Glomerular endothelial cell (primary cell): ENCODE results near the gene USH2A. TPM values are rescaled to one million over a fixed set of nuclear protein-coding genes. Genes with fewer than 3 reads are reported as not detected.

Experiments
- DNase-seq: peaks from one replicate; pipeline ENCODE4 v3.0.0-alpha.2; 2011; ENCODE audit warnings: low read depth, low spot score; ENCODE audit errors: extremely low read depth
- total RNA-seq: library from RNA; depleted of rRNA; stranded (reverse); fragments of >200 nt; gene quantifications from 2 replicates; pipeline ENCODE4 v1.2.3, GENCODE V29; 2015

Gene USH2A
- total RNA-seq, 1 donor from 2014 or later = not detected

GRCh38 chr1:215754112-215754511 lies 669.1 kb downstream of the USH2A start:
- DNase-seq = no peak

- DNase-seq = no peak
Observed at GRCh38 chr1:215749414-215749813, 673.8 kb downstream of the USH2A start.

- DNase-seq = no peak
Observed at GRCh38 chr1:215748431-215748830, 674.8 kb downstream of the USH2A start.

GRCh38 chr1:215744419-215744818 lies 678.8 kb downstream of the USH2A start:
- DNase-seq = no peak

GRCh38 chr1:215739025-215739424 lies 684.2 kb downstream of the USH2A start:
- no peak for DNase-seq

- DNase-seq = no peak
Observed at GRCh38 chr1:215731699-215732098, 691.5 kb downstream of the USH2A start.

- DNase-seq = no peak
Observed at GRCh38 chr1:215730600-215730999, 692.6 kb downstream of the USH2A start.

GRCh38 chr1:215728169-215728568 lies 695.1 kb downstream of the USH2A start:
- DNase-seq = no peak

- no peak for DNase-seq
Observed at GRCh38 chr1:215720126-215720525, 703.1 kb downstream of the USH2A start.

- no peak for DNase-seq
Observed at GRCh38 chr1:215719552-215719951, 703.7 kb downstream of the USH2A start.

GRCh38 chr1:215718575-215719287 lies 704.5 kb downstream of the USH2A start:
- no peak for DNase-seq

GRCh38 chr1:215717677-215718426 lies 705.4 kb downstream of the USH2A start:
- no peak for DNase-seq

GRCh38 chr1:215710899-215711225 lies 712.4 kb downstream of the USH2A start:
- DNase-seq = no peak

GRCh38 chr1:215710036-215710898 lies 713.0 kb downstream of the USH2A start:
- DNase-seq = no peak

GRCh38 chr1:215704089-215704860 lies 719.0 kb downstream of the USH2A start:
- no peak for DNase-seq

- DNase-seq = no peak
Observed at GRCh38 chr1:215682232-215682631, 741.0 kb downstream of the USH2A start.

- no peak for DNase-seq
Observed at GRCh38 chr1:215681041-215681440, 742.2 kb downstream of the USH2A start.

- no peak for DNase-seq
Observed at GRCh38 chr1:215679231-215679630, 744.0 kb downstream of the USH2A start.

GRCh38 chr1:215677112-215677511 lies 746.1 kb downstream of the USH2A start:
- no peak for DNase-seq

GRCh38 chr1:215673943-215674342 lies 749.3 kb downstream of the USH2A start:
- no peak for DNase-seq

GRCh38 chr1:215672482-215672881 lies 750.8 kb downstream of the USH2A start:
- no peak for DNase-seq
